Posterior vena cava (tissue), 2 donors: ENCODE results near the gene ST7L. TPM values are rescaled to one million over a fixed set of nuclear protein-coding genes. Genes with fewer than 3 reads are reported as not detected.
A peak's percentile ranks its signal among the peaks of the same experiment; 100 is the strongest.
"Not testable (repeated sequence)": the region's sequence is repeated elsewhere in the genome, so short reads cannot be mapped to it uniquely, and the experiment has no call there.

ENCODE experiments used
- DNase-seq: peaks from one replicate; pipeline ENCODE4 v3.0.0-alpha.2; 2020; ENCODE audit warnings: low spot score
- intact Hi-C, 2 donors: fragments of 100-400 bp; cut with DNase I; formaldehyde crosslinking; loops; one replicate each; pipeline versions ENCODE4 v1.14.1 to v1.14.2; 2022 to 2023
- total RNA-seq, 2 donors: library from RNA; stranded (reverse); fragmentation: NEBNext Ultra II Directional; extraction: Animal tissue kit (Norgen Biotek cat#: 25700); gene quantifications; one replicate each; pipeline ENCODE4 v1.2.1, GENCODE V29; 2021
- donor health status: DM: yes; HTN: yes; CAD: no.
- donor health status: DM: yes; HTN: yes; CAD: no.

The ST7L gene
- total RNA-seq, 2 donors from 2014 or later = 17.9 to 19.4 TPM

DNA sequence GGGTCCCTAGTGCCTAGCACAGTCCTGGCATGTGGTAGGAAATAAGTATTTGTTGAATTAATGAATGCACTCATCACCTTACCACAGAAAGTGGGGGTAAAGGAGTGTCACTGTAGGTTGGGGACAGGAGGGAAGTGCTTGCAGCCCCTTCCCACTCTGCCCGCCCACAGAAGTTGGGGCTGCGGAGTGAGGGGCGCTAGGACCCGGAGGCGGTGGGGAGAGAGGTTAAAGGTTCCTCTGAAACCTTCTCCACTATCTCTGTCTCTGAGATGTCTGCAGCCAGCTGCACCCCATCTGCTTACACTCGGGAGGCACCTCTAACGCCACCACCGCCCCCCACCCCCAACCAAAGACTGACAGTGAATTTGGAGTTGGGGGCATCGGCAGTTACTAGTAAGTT is 111.6 kb downstream of the ST7L start:
- DNase-seq = peak; percentile 55

DNA sequence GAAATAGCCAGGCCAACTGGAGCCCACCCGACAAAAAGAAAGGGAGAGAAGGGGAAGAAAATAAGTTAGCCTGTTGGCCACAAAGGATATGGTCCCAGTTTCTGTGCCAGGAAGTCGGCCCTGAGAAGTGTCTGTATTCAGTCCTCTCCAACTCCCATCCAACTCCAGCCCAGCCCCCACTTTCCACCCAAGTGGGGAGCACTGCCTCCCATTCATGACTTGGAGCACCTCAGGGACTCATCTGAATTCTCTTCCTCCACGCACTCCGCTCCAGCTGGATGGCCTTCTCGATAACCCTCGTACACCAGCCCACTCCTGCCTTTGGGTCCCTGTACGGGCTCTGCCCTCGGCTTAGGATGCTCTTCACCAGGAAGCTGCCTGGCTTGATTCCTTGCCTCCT is 112.2 kb downstream of the ST7L start:
- DNase-seq = no peak
- intact Hi-C loops = loop anchor here in 1 of 2 donors (2.0 kb wide), 1 partner anchor 60 kb away; no protein-coding TSS in a partner anchor

More for the DNA sequence above, 111.6 kb downstream of the ST7L start:
- intact Hi-C loops = loop anchor here in 1 of 2 donors (2.0 kb wide), 1 partner anchor 61 kb away; no protein-coding TSS in a partner anchor

DNA sequence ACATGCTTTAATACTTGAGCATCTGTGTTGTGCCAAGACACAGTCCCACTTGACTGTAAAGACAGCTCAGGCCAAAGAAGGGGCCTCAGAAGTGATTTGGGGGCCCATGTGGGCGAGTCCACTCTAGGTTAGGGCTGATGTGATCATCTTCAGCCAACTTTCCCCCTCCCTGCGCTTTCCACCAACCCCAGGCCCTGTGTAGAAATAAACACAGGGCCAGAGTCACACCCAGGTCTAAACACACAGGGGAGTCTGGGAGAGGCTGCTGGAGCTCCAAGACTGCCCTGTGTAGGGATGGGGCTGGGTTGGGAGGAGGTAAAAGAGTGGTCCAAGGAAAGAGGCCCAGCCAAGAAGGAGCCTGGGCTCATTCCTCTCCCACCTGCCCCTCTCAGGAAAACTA is 112.6 kb downstream of the ST7L start:
- intact Hi-C loops = loop anchor here in 1 of 2 donors (2.0 kb wide), 1 partner anchor 60 kb away; no protein-coding TSS in a partner anchor

DNA sequence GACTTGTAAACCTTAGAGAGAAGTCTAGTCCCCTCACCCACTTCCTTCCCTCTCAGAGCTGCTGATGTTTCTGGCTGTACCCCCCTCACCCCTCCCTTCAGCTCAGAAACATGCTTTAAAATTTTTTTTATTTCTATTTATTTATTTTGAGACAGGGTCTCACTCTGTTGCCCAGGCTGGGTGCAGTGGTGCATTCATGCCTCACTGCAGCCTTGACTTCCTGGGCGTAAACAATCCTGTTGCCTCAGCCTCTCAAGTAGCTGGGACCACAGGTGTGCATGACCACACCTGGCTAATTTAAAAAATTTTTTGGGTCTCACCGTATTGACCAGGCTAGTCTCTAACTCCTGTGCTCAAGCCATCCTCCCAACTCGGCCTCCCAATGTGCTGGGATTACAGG is 113.1 kb downstream of the ST7L start:
- intact Hi-C loops = loop anchor here in 1 of 2 donors (2.0 kb wide), 1 partner anchor 59 kb away; no protein-coding TSS in a partner anchor
- DNase-seq = no peak

More for the DNA sequence above, 112.6 kb downstream of the ST7L start:
- DNase-seq = peak; percentile 49

DNA sequence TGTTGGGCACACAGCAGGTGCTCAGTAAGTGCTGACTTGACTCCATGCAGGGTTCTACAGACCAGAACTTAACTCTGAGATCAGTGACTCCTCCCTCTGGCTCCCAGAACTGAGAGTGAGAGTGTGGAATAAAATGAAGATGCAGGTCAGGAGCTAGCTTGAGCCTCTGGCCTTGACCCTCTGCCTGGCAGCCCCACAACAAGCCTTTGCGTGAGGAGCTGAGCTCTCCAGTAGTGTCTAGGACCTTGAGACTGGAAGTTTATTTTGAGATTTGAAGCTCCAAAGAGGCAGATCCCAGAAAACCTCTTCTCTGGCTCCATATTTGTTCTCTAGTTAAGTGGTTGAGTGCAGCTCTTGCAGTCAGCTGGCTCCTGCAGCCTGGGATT is 113.5 kb downstream of the ST7L start:
- DNase-seq = no peak
- intact Hi-C loops = no loop called here

DNA sequence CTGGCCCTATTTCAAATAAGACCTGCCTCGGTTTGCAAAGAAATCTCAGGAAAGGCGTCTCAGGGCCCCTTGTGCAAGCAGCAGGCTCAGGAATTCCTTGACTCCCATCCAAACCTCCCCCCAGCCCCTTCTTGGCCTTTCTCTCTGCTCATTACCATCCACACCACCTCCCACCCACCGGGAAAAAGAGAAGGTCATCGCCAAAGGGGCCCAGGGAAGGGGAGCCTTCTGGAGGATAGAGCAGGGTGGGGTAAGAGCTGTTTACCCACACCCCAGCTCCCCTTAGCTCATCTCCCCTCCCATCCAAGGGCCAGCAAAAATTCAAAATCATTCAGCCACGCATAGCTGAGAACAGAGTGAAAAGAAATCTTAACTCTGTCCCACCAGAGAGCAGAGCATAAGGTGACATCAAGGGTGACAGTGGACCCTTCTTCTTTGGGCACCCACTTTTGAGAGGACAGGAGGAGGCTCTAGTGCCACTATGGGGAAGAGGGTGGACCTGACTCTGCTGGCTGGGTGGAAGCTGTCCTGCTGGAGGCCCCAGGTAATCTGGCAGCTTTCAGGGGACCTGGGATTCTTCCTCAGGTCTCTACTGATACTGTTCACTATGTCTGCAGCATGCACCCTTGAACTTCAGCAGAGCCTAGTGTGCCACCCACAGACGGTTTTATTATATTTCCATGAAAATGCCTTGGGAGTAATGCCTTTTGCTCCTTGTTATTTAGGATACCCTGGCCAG is 114.1 kb downstream of the ST7L start:
- DNase-seq = peak; percentile 60
- intact Hi-C loops = no loop called here

DNA sequence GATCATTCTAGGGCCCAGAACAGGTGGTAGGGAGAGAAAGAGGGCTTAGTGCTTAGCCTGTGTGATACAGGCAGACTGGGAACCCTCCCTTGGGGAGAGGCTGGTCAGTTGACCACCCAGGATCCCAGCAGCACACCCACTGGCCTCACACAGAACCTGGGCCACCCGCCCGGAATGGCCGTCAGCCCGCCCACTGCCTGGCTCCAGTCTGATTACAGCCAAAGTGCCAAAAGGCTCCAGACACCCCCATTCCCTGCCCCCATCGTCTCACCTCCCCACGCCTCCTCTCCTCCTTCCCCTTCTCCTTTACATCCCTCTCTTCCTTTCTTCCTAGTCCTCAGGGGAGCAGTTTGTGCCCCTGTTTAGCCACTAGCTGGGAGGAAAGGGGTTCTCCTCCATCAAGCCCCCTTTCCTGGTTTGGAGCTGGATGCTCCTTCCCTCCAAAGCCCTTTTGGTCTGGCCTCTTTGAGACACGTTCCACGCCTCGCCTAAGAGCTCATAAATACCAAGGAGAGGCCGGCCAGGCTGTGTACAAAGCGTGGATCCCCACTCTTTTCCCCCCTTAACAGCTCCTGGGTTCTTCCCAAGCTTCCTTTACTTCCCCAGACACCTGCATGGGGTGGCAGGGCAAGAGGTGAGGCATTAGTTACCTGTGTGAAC is 114.8 kb downstream of the ST7L start:
- DNase-seq = peak; percentile 80
- intact Hi-C loops = no loop called here

DNA sequence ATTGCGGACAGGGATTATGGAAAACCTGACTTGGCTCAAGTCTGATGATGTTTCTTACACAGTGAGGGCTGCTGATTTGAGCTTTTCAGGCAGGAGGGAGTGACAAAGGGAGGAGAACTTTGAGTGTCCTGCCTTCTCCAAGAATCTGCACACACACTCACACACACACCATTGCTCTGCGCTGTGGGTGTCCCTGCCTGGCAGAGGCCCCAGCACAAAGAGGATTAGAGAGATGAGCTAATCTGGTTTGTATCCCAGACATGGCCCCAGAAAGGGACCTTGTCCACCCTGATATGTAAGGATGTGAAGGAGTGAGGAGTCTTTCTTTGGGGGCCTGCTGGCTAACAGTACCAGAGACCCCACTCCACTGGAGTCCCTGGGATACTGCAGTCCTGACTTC is 116.1 kb downstream of the ST7L start:
- intact Hi-C loops = no loop called here

DNA sequence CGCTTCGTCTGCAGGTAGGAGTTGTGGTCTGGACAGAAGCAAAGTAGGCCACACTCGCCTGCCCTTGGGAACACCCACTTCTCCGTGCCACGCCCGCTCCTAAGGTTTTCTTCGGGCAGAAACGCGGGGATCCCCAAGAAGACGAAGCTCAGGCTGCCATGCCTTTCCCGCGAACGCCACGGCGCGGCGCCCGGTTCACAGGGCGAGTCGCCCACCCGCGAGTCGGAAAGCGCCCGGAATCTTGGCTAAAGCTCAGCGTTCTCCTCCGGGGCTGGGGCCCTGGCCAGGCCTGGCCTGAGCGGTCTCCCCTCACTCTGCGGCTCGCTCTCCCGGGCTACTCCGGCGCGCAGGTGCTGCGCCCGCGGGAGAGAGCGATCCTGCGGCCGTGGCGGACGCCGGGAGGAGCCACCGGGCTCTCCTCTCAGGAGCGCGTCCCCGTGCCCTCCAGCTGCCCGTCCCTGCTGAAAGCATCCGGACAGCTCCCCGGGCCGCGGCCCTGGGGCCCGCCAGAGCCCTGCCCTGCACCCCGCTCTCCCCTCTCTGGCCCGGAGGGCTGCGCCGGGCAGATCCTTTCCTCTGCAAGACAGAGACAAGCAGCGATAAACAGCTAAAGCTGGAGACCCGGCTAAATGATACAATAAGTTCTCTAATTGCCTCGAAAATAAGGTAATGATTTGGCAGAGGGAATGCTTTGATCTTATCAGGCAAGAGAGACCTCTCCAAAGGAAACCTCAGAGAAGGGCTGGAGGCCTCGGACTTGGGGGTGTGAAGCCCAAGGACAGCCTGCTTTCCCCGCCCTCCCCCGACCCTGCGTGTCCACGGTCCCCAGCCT is 116.9 kb downstream of the ST7L start:
- intact Hi-C loops = no loop called here
- peak; percentile 92 for DNase-seq

More for the DNA sequence above, 116.1 kb downstream of the ST7L start:
- no peak for DNase-seq

DNA sequence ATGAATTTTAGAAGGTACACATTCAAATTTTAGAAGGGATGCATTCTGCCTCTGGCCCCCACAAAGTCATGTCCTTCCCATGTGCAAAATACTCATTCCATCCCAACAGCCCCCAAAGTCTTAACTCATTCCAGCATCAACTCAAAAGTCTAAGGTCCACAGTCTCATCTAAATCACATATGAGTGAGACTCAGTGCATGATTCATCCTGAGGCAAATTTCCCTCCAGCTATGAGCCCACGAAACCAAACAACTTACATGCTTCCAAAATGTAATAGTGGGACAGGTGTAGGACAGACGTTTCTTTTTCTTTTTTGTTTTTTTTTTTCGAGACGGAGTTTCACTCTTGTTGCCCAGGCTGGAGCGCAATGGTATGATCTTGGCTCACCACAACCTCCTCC is 122.7 kb downstream of the ST7L start:
- no peak for DNase-seq
- intact Hi-C loops = no loop called here

DNA sequence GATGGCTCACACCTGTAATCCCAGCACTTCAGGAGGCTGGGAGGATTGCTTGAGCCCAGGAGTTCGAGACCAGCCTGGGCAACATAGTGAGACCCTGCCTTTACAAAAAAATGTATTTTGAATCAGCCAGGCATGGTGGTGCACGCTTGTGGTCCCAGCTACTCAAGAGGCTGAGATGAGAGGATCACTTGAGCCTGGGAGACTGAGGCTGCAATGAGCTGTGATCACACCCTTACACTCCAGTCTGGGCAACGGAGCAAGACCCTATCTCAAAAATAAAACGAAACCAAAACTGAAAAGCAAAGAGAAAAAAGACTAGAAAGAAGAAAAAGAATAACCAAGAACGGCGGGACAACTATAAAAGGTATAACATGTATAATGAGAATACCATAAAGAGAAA is 125.6 kb downstream of the ST7L start:
- no peak for DNase-seq
- intact Hi-C loops = no loop called here

DNA sequence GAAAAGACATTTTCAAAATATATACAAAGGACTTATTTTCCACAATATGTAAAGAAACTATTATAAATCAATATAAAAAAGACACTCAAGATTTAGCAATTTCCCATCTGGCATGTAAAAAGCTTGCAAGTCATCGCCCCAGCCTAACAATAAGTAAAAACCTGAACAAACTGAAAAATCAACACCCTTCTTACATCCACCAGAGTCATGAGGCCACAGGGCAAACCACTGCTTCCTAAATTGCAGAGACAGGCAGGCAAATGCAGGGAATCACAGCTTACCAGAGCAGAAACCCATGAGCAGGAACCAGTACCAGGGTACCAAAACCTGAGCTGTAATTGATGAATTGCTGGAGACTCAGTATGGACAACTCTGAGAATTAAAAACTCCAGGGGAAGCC is 126.9 kb downstream of the ST7L start:
- intact Hi-C loops = no loop called here
- DNase-seq = no peak

DNA sequence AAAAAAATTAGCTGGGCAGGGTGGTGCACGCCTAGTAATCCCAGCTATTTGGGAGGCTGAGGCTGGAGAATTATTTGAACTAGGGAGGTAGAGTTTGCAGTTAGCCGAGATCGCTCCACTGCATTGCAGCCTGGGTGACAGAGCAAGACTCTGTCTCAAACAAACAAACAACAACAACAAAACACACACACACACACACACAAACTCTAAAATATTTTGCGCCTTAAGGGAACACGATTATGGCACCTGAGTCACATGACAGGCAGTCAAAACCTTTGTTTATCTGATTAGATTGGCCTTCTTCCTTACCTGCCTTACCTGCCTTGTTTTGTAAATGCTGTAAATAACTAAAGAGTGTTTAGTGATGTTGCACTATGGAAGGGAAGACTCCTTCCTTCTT is 130.8 kb downstream of the ST7L start:
- intact Hi-C loops = no loop called here
- no peak for DNase-seq

DNA sequence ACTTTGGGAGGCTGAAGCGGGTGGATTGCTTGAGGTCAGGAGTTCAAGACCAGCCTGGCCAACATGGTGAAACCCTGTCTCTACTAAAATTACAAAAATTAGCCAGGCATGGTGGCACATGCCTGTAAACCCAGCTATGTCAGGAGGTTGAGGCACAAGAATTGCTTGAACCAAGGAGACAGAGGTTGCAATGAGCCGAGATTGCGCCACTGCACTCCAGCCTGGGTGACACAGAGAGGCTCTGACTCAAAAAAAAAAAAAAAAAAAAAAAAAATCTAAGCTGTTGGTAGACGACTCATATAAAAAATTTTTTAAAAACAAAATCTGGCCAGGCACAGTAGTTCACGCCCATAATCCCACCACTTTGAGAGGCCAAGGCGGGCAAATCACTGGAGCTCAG is 131.3 kb downstream of the ST7L start:
- DNase-seq, intact Hi-C loops: not testable (repeated sequence)

DNA sequence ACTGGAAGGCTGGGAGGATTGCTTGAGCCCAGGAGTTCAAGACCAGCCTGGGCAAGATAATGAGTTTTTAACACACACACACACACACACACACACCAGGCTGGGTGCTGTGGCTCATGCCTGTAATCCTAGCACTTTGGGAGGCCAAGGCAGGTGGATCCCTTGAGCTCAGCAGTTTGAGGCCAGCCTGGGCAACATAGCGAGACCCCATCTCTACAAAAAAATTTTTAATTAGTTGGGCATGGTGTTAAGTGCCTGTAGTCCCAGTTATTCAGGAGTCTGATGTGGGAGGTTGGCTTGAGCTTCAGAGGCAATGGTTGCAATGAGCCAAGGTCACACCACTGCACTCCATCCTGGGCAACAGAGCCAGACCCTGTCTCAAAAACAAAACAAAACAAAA is 132.9 kb downstream of the ST7L start:
- intact Hi-C loops, DNase-seq: not testable (repeated sequence)

DNA sequence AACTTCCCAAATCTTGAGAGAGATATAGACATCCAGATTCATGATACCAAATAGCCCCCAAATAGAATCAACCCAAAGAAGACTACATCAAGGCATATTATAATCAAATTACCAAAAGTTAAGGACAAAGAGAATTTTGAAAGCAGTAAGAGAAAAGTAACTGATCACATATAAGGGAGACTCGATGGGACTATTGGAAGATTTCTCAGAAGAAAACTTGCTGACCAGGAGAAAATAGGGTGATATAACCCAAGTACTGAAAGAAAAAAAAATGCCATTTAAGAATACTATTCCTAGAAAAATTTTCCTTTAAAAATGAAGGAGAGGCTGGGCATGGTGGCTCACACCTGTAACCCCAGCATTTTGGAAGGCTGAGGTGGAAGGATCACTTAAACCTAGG is 140.6 kb downstream of the ST7L start:
- no peak for DNase-seq
- intact Hi-C loops = no loop called here

DNA sequence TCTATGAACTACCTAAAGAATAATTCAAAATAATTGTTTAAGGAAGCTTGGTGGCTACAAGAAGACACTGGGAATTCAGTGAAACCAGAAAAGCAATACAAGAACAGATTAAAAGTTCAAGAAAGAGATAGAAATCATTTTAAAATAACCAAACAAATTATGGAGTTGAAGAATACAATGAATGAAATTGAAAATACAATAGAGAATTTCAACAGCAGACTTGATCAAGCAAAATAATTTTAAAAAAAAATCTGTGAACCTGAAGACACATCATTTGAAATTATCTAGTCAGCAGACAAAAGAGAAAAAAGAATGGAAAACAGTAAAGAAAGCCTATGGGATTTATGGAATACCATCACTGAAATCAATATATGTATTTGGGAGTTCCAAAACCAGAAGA is 141.4 kb downstream of the ST7L start:
- intact Hi-C loops = no loop called here
- no peak for DNase-seq
